ENCODE measurements around the gene EXOSC2. TPM values are rescaled to one million over a fixed set of nuclear protein-coding genes. Genes with fewer than 3 reads are reported as not detected.
A peak's percentile ranks its signal among the peaks of the same experiment; 100 is the strongest.

Gene EXOSC2
- total and polyA plus RNA-seq, 2 of the 13 experiments (the other 11 are each of a cell fraction or from before 2014, with no cell fraction given): 27.5 to 63.8 TPM

GRCh38 chr9:130701059-130702022 is 7.8 kb downstream of the EXOSC2 start (continued):
- TF ChIP-seq ZNF687 (CRISPR knock-in tag; IDR thresholded peaks at IDR 0.05) (peak; percentile 36; the same call in 1 of the 2 replicates), ELF3 (CRISPR knock-in tag; IDR thresholded peaks at IDR 0.05) (no peak), NFKBIZ (CRISPR knock-in tag; IDR thresholded peaks at IDR 0.05) (no peak), MXD3 (CRISPR knock-in tag; IDR thresholded peaks at IDR 0.05) (no peak), GATAD2A (CRISPR knock-in tag; IDR thresholded peaks at IDR 0.05) (0 out of 2 replicates have a peak, but pooled peaks have one; percentile 38), ZNF572 (CRISPR knock-in tag; IDR thresholded peaks at IDR 0.05) (no peak), MXD4 (CRISPR knock-in tag; IDR thresholded peaks at IDR 0.05) (0 out of 2 replicates have a peak, but pooled peaks have one; percentile 30), RFX1 (IDR thresholded peaks at IDR 0.05) (no peak), SOX13 (IDR thresholded peaks at IDR 0.05) (no peak), SOX13 (CRISPR knock-in tag; conservative IDR thresholded peaks at IDR 0.05 in 1 of 2, IDR thresholded peaks at IDR 0.05 in 1 of 2) (0 out of 4 replicates have a peak, but pooled peaks of 1 of the 2 experiments have one; percentile 16), GATA4 (IDR thresholded peaks at IDR 0.05; ENCODE audit: borderline replicate concordance, low read depth) (no peak), CEBPZ (IDR thresholded peaks at IDR 0.05; ENCODE audit: low read length) (no peak), FOSL2 (CRISPR knock-in tag; IDR thresholded peaks at IDR 0.05) (0 out of 2 replicates have a peak, but pooled peaks have one; percentile 14), KLF16 (CRISPR knock-in tag; IDR thresholded peaks at IDR 0.05) (no peak; a peak in 1 of 4 replicates), IKZF4 (CRISPR knock-in tag; IDR thresholded peaks at IDR 0.05; ENCODE audit: borderline replicate concordance, low read depth, not compliant biosample characterization) (no peak), ZNF101 (CRISPR knock-in tag; IDR thresholded peaks at IDR 0.05; ENCODE audit: borderline replicate concordance, low read depth) (no peak), BHLHE40 (IDR thresholded peaks at IDR 0.05; ENCODE audit: low read length) (no peak), MTF2 (CRISPR knock-in tag; IDR thresholded peaks at IDR 0.05; ENCODE audit: borderline replicate concordance) (no peak), HOXA3 (CRISPR knock-in tag; IDR thresholded peaks at IDR 0.05) (no peak), SMC3 (IDR thresholded peaks at IDR 0.05; ENCODE audit: low read length) (peak; percentile 67), STAG1 (CRISPR knock-in tag; IDR thresholded peaks at IDR 0.05) (peak; percentile 75), RFXANK (CRISPR knock-in tag; IDR thresholded peaks at IDR 0.05) (no peak), ZNF124 (CRISPR knock-in tag; IDR thresholded peaks at IDR 0.05) (0 out of 2 replicates have a peak, but pooled peaks have one; percentile 40)
